HEK293 (cell line): ENCODE measurements around the gene DCTN2.

Experiments
- TF ChIP-seq, protein P1 (sequence below): fragments of 450-650 bp; formaldehyde crosslinking; conservative IDR thresholded peaks from 2 replicates; pipeline ENCODE4 v1.5.1; 2016; ENCODE audit warnings: low read depth, missing biosample characterization, missing genetic modification characterization
- TF ChIP-seq, protein P2 (sequence below): fragments of 450-650 bp; formaldehyde crosslinking; IDR thresholded peaks from 2 replicates; pipeline ENCODE4 v1.5.1; 2016; ENCODE audit warnings: missing biosample characterization, missing genetic modification characterization

DNA sequence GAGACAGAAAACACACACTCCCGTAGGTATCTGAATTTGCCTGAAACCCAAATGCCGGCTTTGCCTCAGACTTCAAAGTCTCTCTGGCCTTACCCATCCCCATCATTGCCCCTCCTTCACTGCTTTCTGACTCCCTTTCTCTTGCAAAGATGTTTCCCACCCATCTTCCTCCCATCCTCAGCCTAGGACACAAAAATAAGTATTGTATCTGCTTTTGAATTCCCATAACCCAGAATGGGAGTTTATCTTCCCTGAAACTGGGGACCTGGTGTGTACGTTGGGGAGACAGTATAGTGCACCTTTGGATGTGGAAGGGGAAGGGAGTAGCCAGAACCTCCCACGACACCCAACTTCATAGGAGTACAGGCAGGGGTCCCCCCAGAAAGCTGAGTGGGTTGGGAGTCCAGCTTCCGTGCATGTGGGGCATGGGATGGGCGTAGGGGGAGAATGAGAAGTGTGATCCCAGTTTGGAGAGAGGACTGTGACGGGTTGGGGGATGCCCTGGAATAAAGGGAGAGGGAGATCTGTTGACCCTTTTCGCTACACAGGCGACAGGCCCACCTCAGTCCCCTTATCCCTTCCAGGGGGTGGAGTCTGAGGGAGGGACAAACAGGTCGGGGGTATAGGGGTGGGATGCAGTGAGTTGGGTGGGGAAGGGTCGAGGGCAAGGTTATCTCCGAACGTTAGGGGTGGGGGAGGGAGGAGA lies 2.4 kb upstream of the DCTN2 start:
- TF ChIP-seq, protein P1, sequence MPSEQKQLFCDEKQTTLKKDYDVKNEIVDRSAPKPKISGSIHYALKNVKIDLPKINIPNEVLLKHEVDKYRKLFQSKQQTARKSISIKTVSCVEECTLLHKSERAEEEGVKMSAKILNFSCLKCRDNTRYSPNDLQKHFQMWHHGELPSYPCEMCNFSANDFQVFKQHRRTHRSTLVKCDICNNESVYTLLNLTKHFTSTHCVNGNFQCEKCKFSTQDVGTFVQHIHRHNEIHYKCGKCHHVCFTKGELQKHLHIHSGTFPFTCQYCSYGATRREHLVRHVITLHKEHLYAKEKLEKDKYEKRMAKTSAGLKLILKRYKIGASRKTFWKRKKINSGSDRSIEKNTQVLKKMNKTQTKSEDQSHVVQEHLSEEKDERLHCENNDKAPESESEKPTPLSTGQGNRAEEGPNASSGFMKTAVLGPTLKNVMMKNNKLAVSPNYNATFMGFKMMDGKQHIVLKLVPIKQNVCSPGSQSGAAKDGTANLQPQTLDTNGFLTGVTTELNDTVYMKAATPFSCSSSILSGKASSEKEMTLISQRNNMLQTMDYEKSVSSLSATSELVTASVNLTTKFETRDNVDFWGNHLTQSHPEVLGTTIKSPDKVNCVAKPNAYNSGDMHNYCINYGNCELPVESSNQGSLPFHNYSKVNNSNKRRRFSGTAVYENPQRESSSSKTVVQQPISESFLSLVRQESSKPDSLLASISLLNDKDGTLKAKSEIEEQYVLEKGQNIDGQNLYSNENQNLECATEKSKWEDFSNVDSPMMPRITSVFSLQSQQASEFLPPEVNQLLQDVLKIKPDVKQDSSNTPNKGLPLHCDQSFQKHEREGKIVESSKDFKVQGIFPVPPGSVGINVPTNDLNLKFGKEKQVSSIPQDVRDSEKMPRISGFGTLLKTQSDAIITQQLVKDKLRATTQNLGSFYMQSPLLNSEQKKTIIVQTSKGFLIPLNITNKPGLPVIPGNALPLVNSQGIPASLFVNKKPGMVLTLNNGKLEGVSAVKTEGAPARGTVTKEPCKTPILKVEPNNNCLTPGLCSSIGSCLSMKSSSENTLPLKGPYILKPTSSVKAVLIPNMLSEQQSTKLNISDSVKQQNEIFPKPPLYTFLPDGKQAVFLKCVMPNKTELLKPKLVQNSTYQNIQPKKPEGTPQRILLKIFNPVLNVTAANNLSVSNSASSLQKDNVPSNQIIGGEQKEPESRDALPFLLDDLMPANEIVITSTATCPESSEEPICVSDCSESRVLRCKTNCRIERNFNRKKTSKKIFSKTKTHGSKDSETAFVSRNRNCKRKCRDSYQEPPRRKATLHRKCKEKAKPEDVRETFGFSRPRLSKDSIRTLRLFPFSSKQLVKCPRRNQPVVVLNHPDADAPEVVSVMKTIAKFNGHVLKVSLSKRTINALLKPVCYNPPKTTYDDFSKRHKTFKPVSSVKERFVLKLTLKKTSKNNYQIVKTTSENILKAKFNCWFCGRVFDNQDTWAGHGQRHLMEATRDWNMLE (tag by site-specific recombination) = no peak
- TF ChIP-seq, protein P2, sequence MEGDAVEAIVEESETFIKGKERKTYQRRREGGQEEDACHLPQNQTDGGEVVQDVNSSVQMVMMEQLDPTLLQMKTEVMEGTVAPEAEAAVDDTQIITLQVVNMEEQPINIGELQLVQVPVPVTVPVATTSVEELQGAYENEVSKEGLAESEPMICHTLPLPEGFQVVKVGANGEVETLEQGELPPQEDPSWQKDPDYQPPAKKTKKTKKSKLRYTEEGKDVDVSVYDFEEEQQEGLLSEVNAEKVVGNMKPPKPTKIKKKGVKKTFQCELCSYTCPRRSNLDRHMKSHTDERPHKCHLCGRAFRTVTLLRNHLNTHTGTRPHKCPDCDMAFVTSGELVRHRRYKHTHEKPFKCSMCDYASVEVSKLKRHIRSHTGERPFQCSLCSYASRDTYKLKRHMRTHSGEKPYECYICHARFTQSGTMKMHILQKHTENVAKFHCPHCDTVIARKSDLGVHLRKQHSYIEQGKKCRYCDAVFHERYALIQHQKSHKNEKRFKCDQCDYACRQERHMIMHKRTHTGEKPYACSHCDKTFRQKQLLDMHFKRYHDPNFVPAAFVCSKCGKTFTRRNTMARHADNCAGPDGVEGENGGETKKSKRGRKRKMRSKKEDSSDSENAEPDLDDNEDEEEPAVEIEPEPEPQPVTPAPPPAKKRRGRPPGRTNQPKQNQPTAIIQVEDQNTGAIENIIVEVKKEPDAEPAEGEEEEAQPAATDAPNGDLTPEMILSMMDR (tag by site-specific recombination) = no peak
